NCI-H1436 treated with DMSO at 0.1 percent for 48 hours (cell line): ENCODE measurements around the gene TNS4.

Experiments
- DNase-seq: peaks from one replicate; lab custom pipeline; 2025; lab: John Stamatoyannopoulos, UW

The TNS4 gene

DNA sequence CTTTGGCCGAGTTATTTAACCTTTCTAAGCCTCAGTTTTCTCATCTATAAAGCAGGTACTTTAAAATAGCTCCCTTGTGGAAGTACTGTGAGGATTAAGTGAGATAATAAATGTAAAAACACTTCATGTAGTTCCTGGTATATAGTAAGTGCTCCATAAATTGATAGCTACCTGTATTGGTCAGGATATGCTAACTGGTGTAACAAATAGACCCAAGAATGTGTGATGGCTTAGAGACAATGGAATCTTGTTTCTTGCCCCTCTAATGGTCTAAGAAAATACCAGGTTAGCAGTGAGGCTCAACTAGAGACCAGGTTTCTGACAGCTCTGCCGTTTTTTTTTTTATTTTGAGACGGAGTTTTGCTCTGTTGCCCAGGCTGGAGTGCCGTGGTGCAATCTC lies 34.0 kb upstream of the TNS4 start:
- DNase-seq: no peak

DNA sequence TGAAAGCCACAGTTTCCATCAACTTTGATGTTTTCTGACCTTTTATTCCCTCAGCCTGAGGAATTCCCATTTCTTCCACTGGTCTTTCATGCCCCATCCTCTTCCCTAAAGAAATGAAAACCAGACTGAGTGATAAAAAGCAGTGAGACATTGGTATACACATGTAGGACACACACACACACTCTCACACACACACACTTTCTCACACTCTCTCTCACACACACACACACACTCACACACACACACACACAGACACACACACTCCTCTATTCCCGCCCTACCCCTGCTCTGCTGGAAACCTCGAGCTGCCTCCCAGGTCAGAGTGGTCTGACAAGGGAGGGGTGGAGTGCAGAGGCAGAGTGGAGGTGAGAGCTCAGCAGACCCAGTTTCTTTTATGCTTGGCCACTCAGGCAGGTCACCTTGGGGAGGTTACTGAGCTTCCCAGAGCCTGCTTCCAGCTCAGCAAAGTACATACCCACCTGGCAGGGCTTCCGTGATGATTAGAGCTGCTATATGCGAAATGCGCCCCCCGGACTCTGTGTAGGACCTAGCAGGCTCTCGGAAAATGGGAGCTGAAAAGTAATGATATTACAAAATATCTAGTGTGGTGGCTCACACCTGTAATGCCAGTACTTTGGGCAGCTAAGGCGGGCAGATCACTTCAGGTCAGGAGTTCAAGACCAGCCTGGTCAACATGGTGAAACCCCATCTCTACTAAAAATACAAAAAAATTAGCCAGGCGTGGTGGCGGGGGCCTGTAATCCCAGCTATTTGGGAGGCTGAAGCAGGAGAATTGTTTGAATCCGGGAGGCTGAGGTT lies 33.2 kb upstream of the TNS4 start:
- DNase-seq: no peak

DNA sequence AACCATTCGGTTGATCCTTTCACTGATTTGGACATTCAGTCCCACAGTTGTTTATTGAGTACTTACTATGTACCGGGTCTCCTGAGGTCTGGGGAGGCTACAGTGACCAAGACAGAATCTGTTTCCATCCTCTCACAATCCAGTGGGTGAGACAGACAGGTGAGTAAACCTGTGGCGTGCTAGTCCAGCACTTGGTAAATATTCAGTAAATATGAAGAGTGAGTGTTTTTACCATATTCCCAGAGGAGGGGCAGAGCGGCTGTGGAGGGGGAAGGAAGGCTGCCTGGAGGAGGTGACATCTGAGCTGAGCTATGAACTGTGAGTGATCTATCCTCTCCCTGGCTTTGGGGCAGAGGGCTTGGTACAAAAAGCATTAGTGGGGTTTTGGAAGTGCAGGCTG lies 32.5 kb upstream of the TNS4 start:
- no peak for DNase-seq

DNA sequence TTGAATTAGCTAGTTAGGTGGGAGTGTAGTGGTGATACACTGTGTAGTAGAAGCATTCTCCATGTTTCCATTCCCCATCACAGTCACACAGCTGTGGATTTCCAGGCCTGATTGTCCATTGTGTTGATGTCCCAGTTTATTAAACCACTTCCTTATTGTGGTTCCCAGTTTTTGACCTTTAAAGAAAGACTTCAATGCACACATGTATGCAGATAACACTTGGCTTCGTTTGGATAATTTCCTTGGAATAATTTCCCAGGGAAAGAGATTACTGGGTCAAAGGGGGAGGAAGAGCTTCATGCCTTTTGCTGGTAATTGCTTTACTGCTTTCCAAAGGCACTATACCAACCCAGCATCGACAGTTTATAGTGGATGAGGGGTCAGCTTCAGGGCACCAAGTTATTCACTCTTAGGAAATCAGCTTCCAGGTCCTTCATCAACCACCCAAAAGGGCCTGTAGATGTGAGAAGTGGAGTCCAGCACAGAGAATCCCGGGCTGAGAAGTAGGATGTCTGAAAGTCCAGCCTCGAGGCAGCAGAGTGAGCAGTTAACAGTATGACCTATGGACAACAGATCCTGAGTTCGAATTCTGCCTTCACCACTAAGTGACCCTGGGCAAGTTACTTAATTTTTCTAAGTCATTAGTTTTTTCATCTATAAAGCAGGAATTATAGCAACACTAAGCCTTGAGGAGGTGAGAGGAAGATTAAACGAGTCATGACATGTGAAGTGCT lies 31.3 kb upstream of the TNS4 start:
- no peak for DNase-seq

DNA sequence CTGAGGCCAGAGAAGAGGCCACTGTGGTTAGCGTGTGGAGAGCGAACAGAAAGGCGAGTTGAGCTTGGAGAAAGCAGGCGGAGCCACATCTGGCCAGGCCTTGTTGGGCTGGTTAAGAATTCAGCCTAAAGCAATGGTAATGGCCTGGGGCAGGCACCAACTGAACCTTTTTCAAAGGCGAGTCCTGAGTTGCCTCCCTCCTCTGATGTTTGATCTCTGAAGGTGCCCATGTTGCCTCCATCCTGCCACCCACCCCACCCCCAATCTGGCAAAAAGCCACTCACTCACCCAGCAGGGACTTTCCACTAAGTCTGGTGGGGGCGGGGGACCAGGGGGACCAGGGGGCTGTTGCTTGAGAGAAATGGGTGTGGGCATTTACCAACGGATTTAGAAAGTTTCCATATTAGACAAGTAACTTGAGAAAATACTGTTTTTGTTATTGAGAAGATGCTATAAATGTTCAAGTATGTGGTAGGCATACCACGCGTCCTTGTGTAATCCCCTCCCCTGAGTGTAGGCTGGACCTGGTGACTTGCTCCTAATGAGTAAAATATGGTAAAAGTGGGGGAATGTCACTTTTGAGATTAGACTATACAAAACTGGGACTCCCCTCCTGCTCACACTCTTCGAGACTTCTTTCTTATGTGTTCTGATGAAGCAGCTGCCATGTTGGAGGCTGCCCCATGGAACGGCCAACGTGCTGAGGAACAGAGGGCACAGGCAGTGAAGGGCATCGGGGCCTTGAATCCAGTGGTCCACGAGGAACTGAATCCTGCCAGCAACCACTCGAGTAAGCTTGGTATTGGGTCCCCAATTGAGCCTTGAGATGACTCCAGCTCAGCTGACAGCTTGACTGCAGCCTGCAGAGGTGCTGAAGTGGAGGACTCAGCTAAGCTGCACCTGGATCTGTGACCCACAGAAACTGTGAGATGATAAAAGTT lies 29.9 kb upstream of the TNS4 start:
- no peak for DNase-seq

DNA sequence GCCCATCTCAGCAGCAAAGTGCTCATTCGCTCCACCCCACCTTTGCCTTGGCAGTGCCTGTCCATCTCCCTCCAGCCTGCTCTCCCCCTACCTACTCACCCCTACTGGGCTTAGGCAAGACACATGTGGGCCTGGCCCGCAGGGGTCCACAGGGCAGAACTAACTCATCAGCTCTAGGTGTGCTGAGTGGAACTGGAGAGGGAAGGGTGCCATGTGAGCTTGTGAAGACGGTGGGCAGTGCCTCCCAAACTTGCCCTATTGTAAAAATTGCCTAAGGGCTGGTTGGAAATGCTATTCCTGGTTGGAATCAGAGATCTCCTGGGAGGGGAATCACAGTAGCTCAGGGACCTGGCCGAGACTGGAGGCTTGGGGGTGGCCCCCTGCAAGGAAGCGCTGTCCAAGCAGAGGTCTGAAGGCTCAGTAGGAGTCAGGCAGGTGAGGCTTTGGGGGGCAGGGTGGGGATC lies 29.1 kb upstream of the TNS4 start:
- no peak for DNase-seq

DNA sequence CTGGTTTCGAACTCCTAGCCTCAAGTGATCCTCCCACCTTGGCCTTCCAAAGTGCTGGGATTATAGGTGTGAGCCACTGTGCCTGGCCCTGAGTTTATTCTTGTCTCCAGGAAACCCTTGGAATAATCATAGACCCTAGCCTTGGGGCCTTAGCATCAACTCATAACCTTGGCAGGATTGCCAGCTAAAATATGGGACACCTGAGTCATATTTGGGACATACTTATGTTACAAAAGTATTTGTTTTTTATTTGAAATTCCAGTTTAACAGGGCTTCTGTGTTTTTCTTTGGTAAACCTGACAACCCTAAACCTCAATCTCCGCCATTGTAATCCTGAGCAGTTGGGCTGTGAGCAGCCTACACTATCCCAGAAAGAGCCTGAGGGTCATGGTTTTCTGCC lies 28.6 kb upstream of the TNS4 start:
- no peak for DNase-seq

DNA sequence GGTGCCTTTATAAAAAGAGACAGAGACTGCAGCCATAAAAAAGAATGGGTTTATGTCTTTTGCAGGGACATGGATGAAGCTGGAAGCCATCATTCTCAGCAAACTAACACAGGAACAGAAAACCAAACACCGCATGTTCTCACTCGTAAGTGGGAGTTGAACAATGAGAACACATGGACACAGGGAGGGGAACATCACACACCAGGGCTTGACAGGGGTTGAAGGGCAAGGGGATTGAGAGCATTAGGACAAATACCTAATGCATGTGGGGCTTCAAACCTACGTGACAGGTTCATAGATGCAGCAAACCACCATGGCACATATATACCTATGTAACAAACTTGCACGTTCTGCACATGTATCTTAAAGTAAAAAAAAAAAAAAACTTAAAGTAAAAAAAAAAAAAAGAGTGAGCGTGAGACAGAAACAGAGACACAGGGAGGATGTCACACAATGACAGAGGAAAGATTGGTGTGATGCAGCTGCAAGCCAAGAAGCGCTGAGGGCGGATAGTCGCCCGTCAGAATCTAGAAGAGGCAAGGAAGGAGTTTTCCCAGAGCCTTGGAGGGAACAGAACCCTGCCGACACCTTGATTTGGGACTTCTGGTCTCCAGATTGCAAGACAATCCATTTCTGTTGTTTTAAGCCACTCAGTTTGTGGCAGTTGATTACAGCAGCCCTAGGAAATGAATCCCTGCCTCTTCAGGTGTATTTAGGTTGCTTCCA lies 27.4 kb upstream of the TNS4 start:
- no peak for DNase-seq

DNA sequence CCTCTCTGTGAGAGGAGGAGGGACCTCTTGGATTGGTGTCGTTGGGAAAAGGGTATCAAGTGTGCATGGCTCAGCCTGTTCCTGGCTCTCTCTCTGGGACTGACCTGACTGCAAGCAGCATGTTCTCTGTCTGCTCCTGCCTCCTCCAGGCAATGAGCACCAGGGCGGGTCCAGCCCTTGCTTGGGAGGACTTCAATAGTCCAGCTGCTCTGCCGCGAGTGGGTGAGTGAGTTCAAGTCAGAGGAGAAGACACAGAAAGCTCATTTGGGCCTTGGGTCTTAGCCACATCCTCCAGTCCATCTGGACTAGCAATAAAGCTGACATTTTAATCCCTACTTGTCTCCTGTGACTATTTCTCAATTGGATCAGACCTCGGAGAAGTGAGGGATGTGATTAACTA lies 25.2 kb upstream of the TNS4 start:
- DNase-seq: no peak

DNA sequence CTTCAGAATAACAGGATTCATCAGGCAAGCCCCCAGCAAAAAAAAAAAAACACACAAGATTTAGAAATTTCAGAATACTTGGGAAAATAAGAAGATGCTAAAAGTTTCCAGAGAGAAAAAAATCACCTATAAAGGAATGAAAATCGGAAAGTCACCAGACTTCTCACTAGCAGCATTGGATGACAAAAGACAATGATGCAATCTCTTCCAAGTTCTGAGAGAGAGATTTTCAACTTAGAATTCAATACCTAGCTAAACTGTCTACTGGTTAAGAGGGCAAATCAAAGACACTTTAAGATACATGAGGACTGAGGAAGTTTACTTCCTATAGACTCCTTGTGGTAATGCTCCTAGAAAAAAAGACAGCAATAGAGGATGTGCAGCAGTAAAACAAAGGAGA lies 23.9 kb upstream of the TNS4 start:
- no peak for DNase-seq

DNA sequence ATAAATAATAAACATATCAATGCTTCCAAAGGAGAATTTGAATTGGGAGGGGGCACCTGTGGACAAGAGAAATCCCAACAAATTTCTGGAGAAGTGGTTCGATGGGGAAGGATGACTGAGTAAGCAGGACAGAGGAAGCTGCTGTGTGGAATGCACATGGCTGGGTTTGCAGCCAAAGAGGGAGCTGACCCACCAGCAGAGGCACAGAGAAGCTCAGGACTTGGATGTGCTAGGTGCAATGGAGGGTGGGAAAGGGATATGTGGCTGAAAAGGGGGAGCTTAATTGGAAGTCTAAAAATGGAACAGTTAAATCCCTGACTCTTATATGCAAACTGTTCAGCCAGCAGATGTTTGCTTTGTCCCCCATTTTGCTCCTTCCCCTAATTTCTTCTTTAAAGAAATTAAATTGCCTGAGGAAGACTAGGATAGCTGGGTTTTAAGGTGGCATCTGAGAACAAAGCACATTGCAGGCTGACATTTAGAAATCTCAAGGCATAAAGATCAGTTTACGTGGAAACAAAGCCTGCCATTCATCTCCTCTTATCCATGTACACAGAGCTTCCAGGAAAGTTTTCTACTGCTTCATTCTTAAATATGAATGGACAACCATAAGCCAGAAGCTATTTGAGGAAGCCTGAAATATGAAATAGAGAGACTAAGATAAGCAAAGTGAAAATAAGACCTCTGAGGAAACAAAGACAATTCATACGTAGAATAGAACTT lies 23.0 kb upstream of the TNS4 start:
- no peak for DNase-seq

DNA sequence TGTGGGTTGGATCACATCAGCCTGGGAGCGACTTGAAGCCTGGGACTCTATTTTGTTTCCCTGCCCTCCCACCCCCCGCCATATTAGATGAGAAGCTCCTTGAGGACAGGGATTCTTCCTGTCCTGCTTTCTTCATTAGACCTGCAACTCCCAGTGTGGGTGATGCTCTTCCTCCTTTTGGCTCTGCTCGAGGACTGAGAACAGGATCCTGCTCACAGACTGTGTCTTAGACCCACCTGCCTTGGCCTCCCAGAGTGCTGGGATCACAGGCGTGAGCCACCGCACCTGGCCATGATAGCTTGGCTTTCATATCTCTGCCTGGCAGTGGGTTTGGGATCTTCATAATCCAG lies 21.5 kb upstream of the TNS4 start:
- no peak for DNase-seq

DNA sequence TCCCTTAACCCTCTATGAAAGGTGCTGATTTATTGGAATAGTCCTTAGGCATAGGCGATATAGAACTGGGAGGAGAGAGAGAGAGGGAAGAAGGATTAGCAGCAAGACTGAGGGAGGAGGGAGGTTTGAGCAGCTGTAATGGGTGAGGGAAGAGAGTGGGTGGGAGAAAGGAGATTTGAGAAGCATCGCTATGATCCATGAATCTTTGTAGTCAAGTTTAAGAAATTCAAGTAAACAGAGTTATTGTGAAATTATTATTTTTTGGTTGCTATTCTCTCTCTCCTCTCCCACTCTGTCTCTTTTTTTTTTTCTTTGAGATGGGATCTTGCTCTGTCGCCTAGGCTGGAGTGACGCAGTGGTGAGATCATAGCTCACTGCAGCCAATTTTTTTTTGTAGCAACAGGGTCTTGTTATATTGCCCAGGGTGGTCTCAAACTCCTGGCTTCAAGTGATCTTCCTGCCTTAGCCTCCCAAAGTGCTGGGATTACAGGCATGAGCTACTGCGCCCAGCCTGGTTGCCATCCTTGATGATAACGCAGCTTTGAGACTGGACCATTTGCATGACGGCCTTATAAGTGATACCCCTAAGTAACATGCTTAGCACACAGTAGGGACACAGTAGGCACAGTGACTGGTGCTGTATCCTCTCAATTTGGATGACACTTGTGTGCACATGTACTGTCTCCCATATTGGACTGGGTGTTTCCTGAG lies 21.0 kb upstream of the TNS4 start:
- no peak for DNase-seq

DNA sequence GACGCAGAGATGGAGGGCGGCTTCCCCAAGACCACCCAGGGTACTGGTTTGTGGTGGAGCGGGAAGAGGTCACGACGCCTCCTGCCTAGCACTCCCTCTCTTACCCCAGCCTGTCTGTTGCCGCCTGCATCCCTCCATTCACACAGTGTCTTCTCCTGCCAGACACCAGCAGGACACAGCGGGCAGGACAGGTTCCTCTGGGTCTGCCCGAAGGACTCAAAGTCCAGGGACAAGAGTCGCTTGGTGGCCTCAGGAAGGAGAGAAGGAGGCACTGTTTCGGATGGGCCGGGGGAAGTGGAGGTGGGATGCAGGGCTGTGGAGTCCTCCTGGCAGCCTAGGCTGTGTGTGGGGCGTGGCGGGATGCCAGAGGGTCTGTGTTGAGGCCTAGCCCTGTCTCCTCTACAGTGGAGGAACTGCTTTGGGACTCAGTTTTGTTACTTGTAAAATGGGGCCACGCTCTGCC lies 19.6 kb upstream of the TNS4 start:
- no peak for DNase-seq

DNA sequence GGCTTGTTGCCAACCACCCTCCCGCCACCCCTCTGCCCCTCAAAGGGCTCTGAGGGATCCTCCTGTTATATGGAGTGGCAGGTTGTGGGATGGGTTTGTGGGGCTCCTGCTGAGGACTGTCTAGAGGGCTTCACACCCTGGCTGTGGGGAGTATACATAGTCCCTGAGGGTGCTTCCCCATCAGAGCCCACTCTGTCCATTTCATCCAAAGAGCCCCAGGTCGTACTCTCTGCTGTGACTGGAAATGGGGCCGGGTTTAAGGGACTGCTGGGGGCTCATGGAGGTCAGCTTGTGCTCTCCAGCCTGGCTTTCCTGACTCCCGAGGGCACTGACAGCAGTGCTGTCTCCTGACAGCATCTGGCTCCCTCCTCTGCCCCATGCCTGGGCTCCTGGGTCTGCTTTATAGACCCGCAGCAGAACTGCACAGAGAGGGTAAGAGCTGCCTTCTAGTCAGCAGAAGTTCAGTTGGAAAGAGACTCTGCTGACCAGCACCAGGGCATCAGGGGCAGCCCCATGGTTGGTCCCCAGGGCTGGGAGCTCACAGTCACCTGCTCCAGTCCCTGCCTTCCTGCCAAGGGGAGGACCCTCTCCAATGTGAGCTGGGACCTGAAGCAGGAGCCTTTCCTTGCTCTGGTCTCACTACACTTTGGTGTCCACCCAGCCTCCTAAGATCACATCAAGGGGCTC lies 17.8 kb upstream of the TNS4 start:
- DNase-seq: no peak

DNA sequence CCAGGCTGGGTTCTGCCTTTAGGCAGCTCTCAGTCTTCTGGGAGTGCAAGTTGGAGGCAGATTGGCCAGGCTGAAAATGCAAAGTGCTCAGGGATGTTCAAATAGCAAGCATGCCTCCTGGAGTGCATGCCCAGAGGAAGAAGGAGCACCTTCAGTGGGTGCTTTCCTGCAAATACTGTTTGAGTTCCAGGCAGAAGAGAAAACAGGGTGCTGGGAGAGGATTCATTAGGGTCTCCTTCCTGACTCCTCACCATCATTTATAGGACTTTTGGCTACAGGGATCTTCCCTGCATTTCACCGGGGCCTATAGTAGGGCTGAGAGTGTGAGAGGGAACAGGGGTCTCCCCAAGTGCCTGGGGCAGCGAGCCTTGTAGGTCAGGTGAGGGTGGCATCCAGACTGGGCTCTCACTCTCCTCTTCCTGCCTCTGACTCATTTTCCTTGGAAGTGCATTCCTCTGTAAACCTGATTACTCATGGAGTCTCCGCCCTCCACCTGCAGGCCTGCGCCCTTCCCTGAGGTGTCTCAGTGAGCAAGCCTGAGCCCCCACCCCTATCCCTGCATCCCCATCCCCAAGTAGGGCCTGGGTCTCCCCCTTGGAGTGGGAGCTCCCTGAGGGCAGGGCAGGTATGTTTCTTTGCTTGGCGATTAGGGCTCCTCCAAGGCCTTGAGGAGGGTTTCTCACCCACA lies 17.1 kb upstream of the TNS4 start:
- no peak for DNase-seq

DNA sequence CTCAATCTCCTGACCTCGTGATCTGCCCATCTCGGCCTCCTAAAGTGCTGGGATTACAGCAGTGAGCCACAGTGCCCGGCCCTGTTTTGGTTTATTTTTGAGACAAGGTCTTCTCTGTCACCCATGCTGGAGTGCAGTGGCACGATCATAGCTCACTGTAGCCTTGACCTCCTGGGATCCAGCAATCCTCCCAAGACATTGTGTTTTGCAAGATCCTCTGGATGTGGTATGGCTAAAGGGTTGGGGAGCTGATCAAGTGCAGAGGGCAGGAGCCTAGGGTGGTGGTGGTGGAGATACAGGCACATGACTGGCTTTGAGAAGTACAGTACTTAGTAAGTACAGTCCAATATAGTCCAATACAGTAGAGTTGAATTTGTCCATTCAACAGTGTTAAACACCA lies 16.6 kb upstream of the TNS4 start:
- no peak for DNase-seq

DNA sequence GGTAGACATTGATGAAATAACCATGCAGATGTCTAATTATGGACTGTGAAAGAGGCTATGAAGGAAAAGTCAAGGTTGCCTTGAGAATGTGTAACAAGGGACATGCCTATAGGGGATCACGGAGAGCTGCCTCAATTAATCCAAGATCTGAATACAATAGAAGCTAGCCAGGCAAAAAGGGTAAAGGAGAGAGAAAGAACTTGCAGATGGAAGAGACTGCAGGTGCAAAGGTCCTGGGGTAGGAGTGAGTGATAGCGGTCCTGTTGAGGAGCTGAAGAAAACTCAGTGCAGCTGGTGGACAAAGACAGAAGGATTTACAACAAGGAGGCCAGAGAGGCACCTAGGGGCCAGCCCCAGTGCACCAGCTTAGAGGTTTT lies 15.9 kb upstream of the TNS4 start:
- no peak for DNase-seq

DNA sequence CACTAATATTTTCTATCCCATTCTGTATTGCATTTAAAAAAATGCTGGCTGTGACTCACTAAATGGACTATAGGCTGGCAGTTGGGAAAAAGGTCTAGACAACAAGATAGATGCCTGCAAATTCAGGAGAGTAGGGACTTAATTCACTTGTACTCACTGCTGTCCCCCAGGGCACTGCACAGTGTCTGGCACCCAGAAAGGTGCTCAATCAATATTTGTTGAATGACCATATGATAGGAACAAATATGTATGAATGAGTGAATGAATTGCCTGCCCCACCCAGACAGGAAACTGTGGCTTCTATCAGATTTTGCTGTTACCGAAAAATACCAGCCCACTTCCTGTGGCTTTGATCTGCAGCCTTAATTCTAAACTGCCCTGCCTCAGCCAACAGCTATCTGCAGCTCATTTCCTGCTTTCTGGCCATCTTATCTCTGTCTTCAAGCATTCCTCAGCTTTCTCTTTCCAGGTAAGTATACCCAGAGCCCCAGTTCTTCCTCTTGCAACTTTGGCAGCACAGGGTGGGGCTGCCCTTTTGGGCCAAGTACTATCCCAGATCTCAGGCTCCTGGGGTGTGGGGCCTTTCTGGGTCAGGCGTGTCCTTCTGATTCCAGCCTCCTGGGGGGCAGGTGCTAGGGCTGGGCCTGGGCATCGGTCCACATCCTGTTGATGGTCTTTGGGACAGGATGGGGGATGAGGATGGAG lies 15.3 kb upstream of the TNS4 start:
- DNase-seq: no peak
